Activated CD8-positive, alpha-beta memory T cell treated with anti-CD3 and anti-CD28 coated beads, Interleukin-2, amount 10 ng/mL, durations not matched to agents 7 days and 5 days (primary cell): ENCODE results near the gene CHMP4B. TPM values are rescaled to one million over a fixed set of nuclear protein-coding genes. Genes with fewer than 3 reads are reported as not detected.

ENCODE experiments used
- ATAC-seq: fragments of 150-1000 bp; cut with Tn5 transposase; one replicate; pipeline ENCODE4 v1.10.0; 2021; ENCODE audit warnings: moderate library complexity
- CTCF ChIA-PET: fragments of 350-600 bp; sonication (Branson Sonifier 250); formaldehyde crosslinking; loops from one replicate; lab custom pipeline; 2021; ENCODE audit warnings: antibody characterized with exemption; lab: Charles Lee
- DNase-seq: peaks from one replicate; pipeline ENCODE4 v3.0.0-alpha.2; 2020
- H3K27ac Mint-ChIP-seq: one replicate; pipeline ENCODE4 v1.8.0; 2021; ENCODE audit warnings: mild to moderate bottlenecking, mixed read lengths
- H3K27me3 Mint-ChIP-seq: one replicate; pipeline ENCODE4 v1.8.0; 2021; ENCODE audit warnings: mixed read lengths
- H3K36me3 Mint-ChIP-seq: one replicate; pipeline ENCODE4 v1.8.0; 2021; ENCODE audit warnings: mild to moderate bottlenecking, mixed read lengths
- H3K4me1 Mint-ChIP-seq: one replicate; pipeline ENCODE4 v1.8.0; 2021; ENCODE audit warnings: mixed read lengths
- H3K4me3 Mint-ChIP-seq: one replicate; pipeline ENCODE4 v1.8.0; 2021; ENCODE audit warnings: mild to moderate bottlenecking, moderate library complexity, mixed read lengths
- H3K9me3 Mint-ChIP-seq: one replicate; pipeline ENCODE4 v1.8.0; 2022; ENCODE audit warnings: low read depth, mixed read lengths
- total RNA-seq, 2 experiments: library from RNA; stranded (reverse); gene quantifications; one replicate each; pipeline ENCODE4 v1.2.3, GENCODE V29; 2021

The CHMP4B gene
- total RNA-seq, 2 experiments from 2014 or later = 79.4 to 81.9 TPM

DNA sequence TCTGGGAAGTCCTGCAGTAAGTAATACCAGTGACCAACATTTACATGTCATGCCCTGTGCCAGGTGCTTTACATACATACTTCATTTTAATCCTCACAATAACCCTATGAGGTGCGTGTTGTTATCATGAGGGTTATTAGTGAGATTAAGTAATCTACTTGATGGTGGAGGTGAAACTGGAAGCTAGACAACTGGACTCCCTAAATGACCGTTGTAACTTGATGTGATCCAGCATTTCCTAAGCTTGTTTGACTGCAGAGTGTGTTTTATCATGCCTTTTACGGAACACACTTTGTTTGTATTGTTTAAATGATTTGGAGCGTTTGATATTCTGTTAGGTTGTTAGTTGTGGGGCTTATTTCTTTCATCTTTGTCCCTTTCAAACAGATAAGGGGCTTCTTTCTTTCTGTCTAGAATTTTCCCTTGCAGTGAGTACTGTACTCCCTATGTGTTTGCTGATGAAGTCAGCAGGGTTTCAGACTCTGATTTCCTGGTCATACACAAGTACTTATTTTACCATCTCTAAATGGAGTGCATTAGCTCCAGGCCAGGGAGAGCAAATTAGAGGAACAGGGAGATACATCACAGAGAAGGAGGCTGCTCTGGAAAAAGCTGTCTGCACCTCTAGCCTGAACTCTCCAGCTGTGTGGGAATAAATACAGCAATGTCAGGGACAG, 29.7 kb downstream of the CHMP4B start:
- peaks cover 53% of the 10 kb centered on the region for H3K4me1 Mint-ChIP-seq
- no peak overlapping the region for H3K27ac Mint-ChIP-seq
- CTCF ChIA-PET = no interaction called here
- H3K36me3 Mint-ChIP-seq = peaks cover 8% of the 10 kb centered on the region
- no peaks in the 10 kb centered on the region for H3K9me3 Mint-ChIP-seq
- DNase-seq (no peak), ATAC-seq (no peak)
- H3K27me3 Mint-ChIP-seq = no peaks in the 10 kb centered on the region
- H3K4me3 Mint-ChIP-seq = no peak overlapping the region

DNA sequence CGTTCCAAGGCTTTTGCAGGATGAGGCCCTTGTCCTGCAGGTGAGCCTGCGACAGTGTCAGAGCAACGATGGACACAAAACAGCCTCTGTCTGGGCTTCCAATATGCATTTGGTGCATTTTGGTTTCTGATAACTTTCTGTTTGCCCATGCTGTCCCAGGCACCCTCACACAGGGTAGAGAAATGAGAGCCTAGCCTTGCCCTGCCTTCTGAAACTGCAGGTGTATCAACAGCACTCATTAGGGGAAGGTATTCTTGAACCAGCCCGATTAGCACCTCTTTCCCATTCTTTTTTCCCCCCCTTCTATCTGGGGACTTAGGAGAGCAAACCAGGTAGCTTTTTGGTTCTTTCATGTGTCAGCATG, 30.3 kb downstream of the CHMP4B start:
- peak overlapping the region; percentile 12 for H3K27ac Mint-ChIP-seq
- CTCF ChIA-PET = interaction anchor here (0.6 kb wide), 1 partner anchor 150 kb away, joined by 3 read pairs; no protein-coding TSS in a partner anchor

DNA sequence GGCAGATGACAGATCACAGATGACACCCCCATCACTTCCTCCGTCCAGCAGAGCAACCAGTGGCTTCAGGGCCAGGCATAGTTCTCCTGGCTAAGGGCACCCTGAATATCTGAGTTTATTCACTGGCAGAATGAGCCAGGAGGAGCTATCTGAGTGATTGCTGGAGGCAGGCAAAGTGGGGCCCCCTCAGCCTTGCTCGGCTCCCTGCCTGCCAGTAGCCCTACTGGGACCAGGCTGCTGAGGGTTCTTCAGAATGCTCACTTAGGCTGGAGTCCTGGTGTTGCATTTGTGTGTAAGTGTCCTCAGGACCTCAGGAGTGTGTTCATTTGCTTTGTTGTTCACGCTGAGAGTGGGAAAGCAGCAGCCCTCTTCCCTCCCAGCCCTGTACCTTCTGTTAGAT, 31.2 kb downstream of the CHMP4B start:
- H3K4me1 Mint-ChIP-seq = peaks cover 60% of the 10 kb centered on the region
- peaks cover 5% of the 10 kb centered on the region for H3K36me3 Mint-ChIP-seq
- no peaks in the 10 kb centered on the region for H3K9me3 Mint-ChIP-seq
- CTCF ChIA-PET = interaction anchor here (1.3 kb wide), 1 partner anchor 17 kb away, joined by 3 read pairs; no protein-coding TSS in a partner anchor
- no peaks in the 10 kb centered on the region for H3K27me3 Mint-ChIP-seq
- DNase-seq (no peak), ATAC-seq (no peak)
- H3K27ac Mint-ChIP-seq = no peak overlapping the region
- no peak overlapping the region for H3K4me3 Mint-ChIP-seq

More for the DNA sequence above, 30.3 kb downstream of the CHMP4B start:
- DNase-seq = no peak
- Mint-ChIP-seq H3K4me1 (peaks cover 56% of the 10 kb centered on the region), H3K36me3 (peaks cover 5% of the 10 kb centered on the region), H3K4me3 (no peak overlapping the region), H3K27me3 (no peaks in the 10 kb centered on the region), H3K9me3 (no peaks in the 10 kb centered on the region)
- no peak for ATAC-seq

DNA sequence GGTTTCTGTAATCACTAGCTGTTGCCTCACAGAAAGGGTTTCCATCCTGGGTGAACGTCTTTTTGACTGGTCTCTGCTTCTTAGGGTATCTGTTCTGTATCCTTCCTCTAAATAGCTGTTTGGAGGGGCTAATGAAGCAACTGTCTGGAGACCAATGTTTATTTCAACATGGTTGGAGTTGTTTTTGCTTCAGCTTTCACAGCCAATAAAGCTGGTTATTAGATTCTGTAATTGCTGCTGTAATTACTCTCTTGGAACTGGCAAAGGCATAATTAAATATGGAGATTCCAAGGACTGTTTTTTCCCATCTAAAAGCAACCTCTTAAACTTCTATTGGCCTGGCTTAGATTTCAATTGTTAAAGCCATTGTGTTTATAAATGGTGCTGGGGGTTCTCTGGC, 31.9 kb downstream of the CHMP4B start:
- no peak for ATAC-seq
- Mint-ChIP-seq H3K27ac (no peak overlapping the region), H3K27me3 (no peaks in the 10 kb centered on the region), H3K4me3 (no peak overlapping the region), H3K4me1 (peaks cover 56% of the 10 kb centered on the region), H3K36me3 (peaks cover 5% of the 10 kb centered on the region), H3K9me3 (no peaks in the 10 kb centered on the region)
- CTCF ChIA-PET = interaction anchor here (1.3 kb wide), 1 partner anchor 16 kb away, joined by 3 read pairs; no protein-coding TSS in a partner anchor
- no peak for DNase-seq

DNA sequence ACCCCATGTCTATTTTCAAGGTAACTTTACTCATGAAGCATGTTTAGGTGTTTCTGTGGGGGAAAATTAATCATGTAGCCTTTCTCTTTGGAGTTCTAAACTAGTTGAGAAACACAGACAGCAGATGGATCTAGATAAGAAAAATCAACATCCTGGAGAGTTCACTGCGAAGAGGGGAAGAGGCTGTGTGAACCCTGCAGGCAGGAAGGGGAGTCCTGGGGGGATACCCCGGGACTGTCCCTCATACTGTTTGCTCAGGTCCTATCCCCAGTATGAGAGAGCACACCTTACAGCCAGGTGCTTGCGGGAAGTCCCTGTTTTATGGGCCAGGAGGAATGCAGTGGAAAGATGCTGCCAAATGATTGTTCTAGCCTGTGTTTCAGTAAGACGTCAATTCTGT, 32.7 kb downstream of the CHMP4B start:
- H3K36me3 Mint-ChIP-seq = peaks cover 9% of the 10 kb centered on the region
- H3K9me3 Mint-ChIP-seq = no peaks in the 10 kb centered on the region
- ATAC-seq (no peak), DNase-seq (no peak)
- no peaks in the 10 kb centered on the region for H3K27me3 Mint-ChIP-seq
- CTCF ChIA-PET = interaction anchor here (1.3 kb wide), 1 partner anchor 15 kb away, joined by 3 read pairs; no protein-coding TSS in a partner anchor
- no peak overlapping the region for H3K27ac Mint-ChIP-seq
- H3K4me1 Mint-ChIP-seq = peaks cover 53% of the 10 kb centered on the region
- no peak overlapping the region for H3K4me3 Mint-ChIP-seq

DNA sequence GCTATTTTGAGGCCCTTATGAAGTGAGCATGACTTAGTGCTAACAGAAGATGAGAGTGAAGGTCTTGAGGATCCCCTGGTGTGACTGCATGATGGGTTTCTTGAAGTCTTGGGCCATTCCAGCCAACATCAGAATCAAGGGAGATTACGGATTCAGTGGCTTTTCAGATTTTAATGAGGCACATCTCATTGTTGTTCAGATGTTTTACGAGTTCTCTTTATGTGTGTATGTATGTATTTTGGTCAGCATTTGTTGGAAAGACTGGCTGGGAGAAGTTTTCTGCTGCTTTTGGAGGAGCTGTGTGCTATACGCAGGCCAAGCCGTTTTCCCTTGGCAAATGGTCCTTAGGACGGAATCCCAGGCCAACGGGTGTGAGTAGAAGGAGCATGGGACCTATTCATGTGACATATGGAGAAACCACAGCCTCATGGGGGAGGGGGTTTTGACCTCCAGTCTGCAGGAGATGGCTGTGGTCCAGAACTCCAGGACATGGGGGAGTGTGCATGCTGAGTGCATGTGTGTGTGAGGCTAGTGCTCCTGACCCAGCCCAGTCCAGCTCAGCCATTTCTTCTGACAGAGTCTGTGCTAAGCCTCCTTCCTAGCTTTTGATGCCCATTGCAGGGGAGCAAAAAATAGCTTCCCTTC, 35.3 kb downstream of the CHMP4B start:
- CTCF ChIA-PET = interaction anchor here (1.0 kb wide), 1 partner anchor 55 kb away, joined by 3 read pairs; no protein-coding TSS in a partner anchor

DNA sequence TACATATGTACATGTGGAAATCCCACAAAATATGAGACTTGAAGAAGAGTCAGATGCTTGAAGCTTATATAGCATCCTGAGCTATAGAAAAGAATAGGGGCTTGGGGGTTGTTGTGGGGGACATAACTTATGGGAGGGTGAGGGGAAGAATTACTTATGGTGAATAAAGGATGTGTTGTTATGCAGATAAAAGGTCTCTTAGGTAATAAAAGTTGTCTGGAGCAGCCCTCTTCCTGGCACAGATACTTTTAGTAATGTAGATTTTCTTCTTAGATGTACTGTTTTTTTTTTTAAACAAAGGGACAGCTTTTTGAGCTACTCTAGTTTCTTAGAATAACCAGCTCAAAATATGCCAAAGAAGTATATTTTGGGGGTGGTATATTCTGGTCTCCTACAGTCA, 35.9 kb downstream of the CHMP4B start:
- no peak overlapping the region for H3K4me3 Mint-ChIP-seq
- CTCF ChIA-PET = interaction anchor here (1.0 kb wide), 1 partner anchor 56 kb away, joined by 3 read pairs; no protein-coding TSS in a partner anchor
- H3K27me3 Mint-ChIP-seq = no peaks in the 10 kb centered on the region
- H3K9me3 Mint-ChIP-seq = no peaks in the 10 kb centered on the region
- no peak overlapping the region for H3K27ac Mint-ChIP-seq
- DNase-seq = no peak
- H3K4me1 Mint-ChIP-seq = peaks cover 51% of the 10 kb centered on the region
- ATAC-seq = no peak
- peaks cover 28% of the 10 kb centered on the region for H3K36me3 Mint-ChIP-seq

More for the DNA sequence above, 35.3 kb downstream of the CHMP4B start:
- Mint-ChIP-seq H3K36me3 (peaks cover 23% of the 10 kb centered on the region), H3K4me1 (peaks cover 51% of the 10 kb centered on the region), H3K4me3 (no peak overlapping the region), H3K27ac (peak overlapping the region; percentile 3), H3K27me3 (no peaks in the 10 kb centered on the region), H3K9me3 (no peaks in the 10 kb centered on the region)
- ATAC-seq (no peak), DNase-seq (no peak)

DNA sequence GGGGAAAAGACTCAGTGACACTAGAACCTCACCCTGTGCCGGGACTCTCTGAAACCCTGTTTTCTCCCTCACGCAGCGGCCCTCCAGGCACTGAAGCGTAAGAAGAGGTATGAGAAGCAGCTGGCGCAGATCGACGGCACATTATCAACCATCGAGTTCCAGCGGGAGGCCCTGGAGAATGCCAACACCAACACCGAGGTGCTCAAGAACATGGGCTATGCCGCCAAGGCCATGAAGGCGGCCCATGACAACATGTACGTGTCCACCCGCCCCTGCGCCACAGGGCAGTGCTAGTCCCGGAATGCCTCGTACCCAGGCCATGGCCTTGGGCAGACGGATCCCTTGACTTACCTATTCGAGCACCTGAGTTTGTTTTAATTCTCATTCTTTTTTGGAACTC, 37.2 kb downstream of the CHMP4B start:
- Mint-ChIP-seq H3K27me3 (no peaks in the 10 kb centered on the region), H3K4me3 (no peak overlapping the region), H3K36me3 (peaks cover 40% of the 10 kb centered on the region), H3K9me3 (no peaks in the 10 kb centered on the region), H3K27ac (no peak overlapping the region), H3K4me1 (peaks cover 56% of the 10 kb centered on the region)
- CTCF ChIA-PET = interaction anchor here (0.7 to 1.6 kb wide), 3 partner anchors 10 to 47 kb away, joined by 3 to 4 read pairs (median 3); no protein-coding TSS in a partner anchor
- no peak for ATAC-seq
- no peak for DNase-seq

DNA sequence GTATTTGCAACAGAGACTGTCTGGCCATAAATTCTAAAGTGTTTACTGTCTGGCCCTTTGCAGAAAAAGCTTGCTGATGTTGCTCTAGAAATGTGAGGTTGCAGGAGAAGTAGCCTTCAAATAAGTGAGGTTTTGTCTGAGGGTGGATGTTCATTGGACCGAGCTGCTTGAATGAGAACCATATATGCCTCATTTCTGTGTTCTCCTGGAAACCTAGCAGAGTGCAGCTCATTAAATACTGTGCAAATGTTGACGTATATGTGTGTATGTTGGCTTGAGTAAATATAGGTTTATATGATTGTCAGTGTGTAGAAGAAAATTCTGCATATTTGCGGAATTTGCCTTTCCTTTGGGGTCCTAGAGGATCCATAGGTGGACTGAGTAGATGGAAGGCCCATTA, 39.0 kb downstream of the CHMP4B start:
- DNase-seq (no peak), ATAC-seq (no peak)
- H3K4me1 Mint-ChIP-seq = peaks cover 57% of the 10 kb centered on the region
- H3K36me3 Mint-ChIP-seq = peaks cover 52% of the 10 kb centered on the region
- H3K4me3 Mint-ChIP-seq = no peak overlapping the region
- H3K27me3 Mint-ChIP-seq = no peaks in the 10 kb centered on the region
- CTCF ChIA-PET = no interaction called here
- H3K9me3 Mint-ChIP-seq = no peaks in the 10 kb centered on the region
- no peak overlapping the region for H3K27ac Mint-ChIP-seq

DNA sequence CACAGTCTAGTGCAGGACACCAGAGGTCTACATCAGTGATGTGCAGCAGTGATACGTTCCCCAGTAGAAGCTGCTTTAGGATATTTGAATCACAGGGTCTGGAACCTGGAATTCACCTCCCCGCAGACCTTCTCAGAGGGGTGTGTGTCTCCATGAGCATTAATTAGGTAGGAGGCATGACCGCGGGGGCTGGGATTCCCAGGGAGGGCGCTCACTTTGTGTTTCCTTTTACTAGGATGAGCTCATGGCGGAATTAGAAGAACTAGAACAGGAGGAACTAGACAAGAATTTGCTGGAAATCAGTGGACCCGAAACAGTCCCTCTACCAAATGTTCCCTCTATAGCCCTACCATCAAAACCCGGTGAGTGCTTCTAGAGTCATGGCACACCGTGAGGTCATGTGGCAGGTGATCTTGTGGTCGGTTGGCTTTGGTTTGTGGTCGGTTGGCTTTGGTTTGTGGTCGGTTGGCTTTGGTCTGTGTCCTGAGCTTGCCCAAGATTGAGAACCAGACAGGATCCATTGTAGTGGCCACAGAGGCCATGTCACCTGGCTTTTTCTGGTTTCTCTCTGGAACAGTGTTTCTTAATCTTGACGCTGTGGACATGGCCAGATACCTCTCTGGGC, 40.8 kb downstream of the CHMP4B start:
- ATAC-seq (no peak), DNase-seq (no peak)
- no peaks in the 10 kb centered on the region for H3K27me3 Mint-ChIP-seq
- CTCF ChIA-PET = interaction anchor here (1.1 kb wide), 1 partner anchor 185 kb away, joined by 3 read pairs; the partner anchor contains the start of gene ACTL10
- no peaks in the 10 kb centered on the region for H3K9me3 Mint-ChIP-seq
- H3K27ac Mint-ChIP-seq = peak overlapping the region; percentile 51
- peaks cover 43% of the 10 kb centered on the region for H3K4me1 Mint-ChIP-seq
- H3K36me3 Mint-ChIP-seq = peaks cover 56% of the 10 kb centered on the region
- no peak overlapping the region for H3K4me3 Mint-ChIP-seq

DNA sequence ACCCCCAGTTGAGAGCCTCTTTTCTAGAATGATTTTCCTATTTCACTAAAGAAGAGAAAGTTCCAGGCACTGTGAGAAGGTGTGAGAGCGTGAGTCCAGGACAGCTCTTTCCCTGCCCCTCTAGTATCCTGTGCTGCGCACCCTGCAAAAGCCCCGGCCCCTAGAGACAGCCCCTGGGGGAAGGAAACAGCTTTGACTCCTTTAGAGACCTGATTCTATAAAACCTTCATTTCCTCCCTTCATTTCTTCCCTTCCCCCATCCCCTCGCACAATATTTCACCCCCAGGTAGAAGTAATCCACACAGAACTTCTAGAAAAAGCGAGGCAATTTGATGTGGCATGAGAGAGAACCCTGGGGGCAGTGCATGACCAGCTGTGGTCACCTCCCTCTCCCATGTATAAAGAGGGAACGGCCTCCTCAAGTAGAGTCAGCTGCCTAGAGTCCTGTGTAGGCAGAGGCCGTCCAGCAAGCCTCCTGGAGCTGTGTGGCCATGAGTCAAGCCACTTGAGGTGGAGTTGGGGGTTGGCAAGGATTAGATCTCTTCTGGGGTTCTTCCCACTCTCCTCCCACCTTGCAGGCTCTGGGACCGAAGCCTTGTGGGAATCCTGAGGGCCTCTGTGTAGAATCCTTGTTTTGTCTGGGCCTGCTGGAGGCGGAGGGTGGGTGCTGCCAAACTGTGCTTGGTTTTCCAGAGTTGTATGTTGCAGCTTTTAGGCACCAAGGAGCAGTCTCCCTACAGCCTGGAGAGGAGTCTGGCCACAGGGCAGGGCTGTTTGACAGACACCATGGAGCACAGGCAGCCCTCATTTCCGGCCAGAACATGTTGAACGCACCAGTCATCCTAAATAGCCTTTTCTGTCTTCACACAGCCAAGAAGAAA, 41.7 kb downstream of the CHMP4B start:
- Mint-ChIP-seq H3K27ac (peak overlapping the region; percentile 82), H3K9me3 (no peaks in the 10 kb centered on the region), H3K27me3 (no peaks in the 10 kb centered on the region), H3K36me3 (peaks cover 60% of the 10 kb centered on the region), H3K4me1 (peaks cover 42% of the 10 kb centered on the region), H3K4me3 (no peak overlapping the region)
- DNase-seq (no peak), ATAC-seq (peak; percentile 59)
- CTCF ChIA-PET = interaction anchor here (1.1 to 1.9 kb wide), 3 partner anchors 10 to 186 kb away, joined by 3 to 9 read pairs (median 8); partner anchors contain the start of gene ACTL10

DNA sequence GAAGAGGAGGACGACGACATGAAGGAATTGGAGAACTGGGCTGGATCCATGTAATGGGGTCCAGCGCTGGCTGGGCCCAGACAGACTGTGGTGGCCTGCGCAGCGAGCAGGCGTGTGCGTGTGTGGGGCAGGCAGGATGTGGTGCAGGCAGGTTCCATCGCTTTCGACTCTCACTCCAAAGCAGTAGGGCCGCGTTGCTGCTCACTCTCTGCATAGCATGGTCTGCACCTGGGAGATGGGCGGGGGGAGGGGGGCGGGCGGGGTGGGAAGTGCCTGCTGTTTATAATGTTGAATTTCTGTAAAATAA, 42.3 kb downstream of the CHMP4B start:
- ATAC-seq (peak; percentile 93), DNase-seq (peak; percentile 77)
- Mint-ChIP-seq H3K27ac (peak overlapping the region; percentile 82), H3K36me3 (peaks cover 63% of the 10 kb centered on the region), H3K4me3 (no peak overlapping the region), H3K9me3 (no peaks in the 10 kb centered on the region), H3K4me1 (peaks cover 48% of the 10 kb centered on the region), H3K27me3 (no peaks in the 10 kb centered on the region)
- CTCF ChIA-PET = interaction anchor here (1.7 to 1.9 kb wide), 2 partner anchors 9 to 61 kb away, joined by 8 to 9 read pairs; no protein-coding TSS in a partner anchor
